Keratinocyte (primary cell): Measurements from ENCODE around the gene ZFP42. TPM values are rescaled to one million over a fixed set of nuclear protein-coding genes. Genes with fewer than 3 reads are reported as not detected.
"Not testable (repeated sequence)": the region's sequence is repeated elsewhere in the genome, so short reads cannot be mapped to it uniquely, and the experiment has no call there.

Source experiments
- DNase-seq: peaks from one replicate; pipeline ENCODE4 v3.0.0-alpha.2; 2011; ENCODE audit warnings: low read depth, missing footprints, low spot score
- FAIRE-seq: peaks from 2 replicates; lab custom pipeline; 2011; peaks lifted over from hg19 to GRCh38; lab: Jason Lieb, UNC
- H2AFZ ChIP-seq: 2 replicates; pipeline ENCODE4 v1.6.0; 2012; ENCODE audit warnings: low read length, control low read depth, inconsistent platforms; ENCODE audit not compliant: control insufficient read depth
- H3K27ac ChIP-seq: 2 replicates; pipeline ENCODE4 v1.5.1; 2011; ENCODE audit warnings: low read length; ENCODE audit not compliant: control insufficient read depth, insufficient read depth
- H3K27me3 ChIP-seq: 3 replicates; pipeline ENCODE4 v1.6.0; 2011; ENCODE audit warnings: low read length; ENCODE audit not compliant: control insufficient read depth, insufficient read depth; ENCODE audit errors: extremely low read depth
- H3K36me3 ChIP-seq, 2 experiments: 2 replicates in 1 of 2; 3 replicates in 1 of 2; pipeline ENCODE4 v1.5.1; 2011; ENCODE audit warnings: low read length in 2 of 2, mild to moderate bottlenecking in 1 of 2; ENCODE audit not compliant: control insufficient read depth in 2 of 2, insufficient read depth in 2 of 2; ENCODE audit errors: extremely low read depth in 1 of 2
- H3K4me1 ChIP-seq: 3 replicates; pipeline ENCODE4 v1.5.1; 2011; ENCODE audit warnings: low read length; ENCODE audit not compliant: control insufficient read depth, insufficient read depth; ENCODE audit errors: extremely low read depth
- H3K4me2 ChIP-seq: 3 replicates; pipeline ENCODE4 v1.6.0; 2011; ENCODE audit warnings: low read depth, low read length; ENCODE audit not compliant: control insufficient read depth, insufficient read depth; ENCODE audit errors: extremely low read depth
- H3K4me3 ChIP-seq, 3 experiments: fragments of 200-600 bp in 1 of 3; sonication (generic) in 1 of 3; 2 replicates in 2 of 3; 3 replicates in 1 of 3; pipeline ENCODE4 v1.5.1; 2011 to 2016; ENCODE audit warnings: low read length in 3 of 3, mild to moderate bottlenecking in 3 of 3, control low read depth in 2 of 3, inconsistent platforms in 1 of 3, low read depth in 1 of 3, mixed read lengths in 1 of 3, mixed run types in 1 of 3, moderate library complexity in 1 of 3; ENCODE audit not compliant: control insufficient read depth in 2 of 3, insufficient read depth in 2 of 3; ENCODE audit errors: extremely low read depth in 1 of 3
- H3K79me2 ChIP-seq: 2 replicates; pipeline ENCODE4 v1.6.0; 2012; ENCODE audit warnings: low read length; ENCODE audit not compliant: control insufficient read depth, insufficient read depth
- H3K9ac ChIP-seq: 3 replicates; pipeline ENCODE4 v1.6.0; 2011; ENCODE audit warnings: low read length; ENCODE audit not compliant: control insufficient read depth, insufficient read depth; ENCODE audit errors: extremely low read depth
- H3K9me1 ChIP-seq: 3 replicates; pipeline ENCODE4 v1.6.0; 2011; ENCODE audit warnings: low read length; ENCODE audit not compliant: control insufficient read depth, insufficient read depth; ENCODE audit errors: extremely low read depth
- H3K9me3 ChIP-seq: 2 replicates; pipeline ENCODE4 v1.5.1; 2012; ENCODE audit warnings: low read depth, low read length; ENCODE audit not compliant: control insufficient read depth
- H4K20me1 ChIP-seq: 3 replicates; pipeline ENCODE4 v1.6.0; 2011; ENCODE audit warnings: low read length; ENCODE audit not compliant: control insufficient read depth, insufficient read depth; ENCODE audit errors: extremely low read depth
- EZH2 ChIP-seq: IDR thresholded peaks from one replicate; pipeline ENCODE4 v1.6.1; 2012; ENCODE audit warnings: inconsistent platforms, mild to moderate bottlenecking, low read length, moderate library complexity
- dilution Hi-C: fragments of 300-500 bp; cut with MboI; formaldehyde crosslinking; loops from one replicate; pipeline ENCODE4 v1.7.0; 2020; ENCODE audit warnings: low sequenced_read_pairs; ENCODE audit not compliant: extremely low pct_ligation_motif_present
- polyA plus RNA-seq, 5 experiments: library from polyadenylated mRNA; depleted of rRNA in 3 of 5; stranded (reverse) in 3 of 5; stranded (forward) in 1 of 5; unstranded in 1 of 5; fragments of >200 nt; gene quantifications; 1 replicate in 1 of 5; 2 replicates in 3 of 5; 3 replicates in 1 of 5; pipeline versions ENCODE4 v1.2.1 to v1.2.3, GENCODE V29; 2011 to 2012; ENCODE audit warnings: missing spikeins in 2 of 5, low read depth in 1 of 5, low replicate concordance in 1 of 5
- TF ChIP-seq, protein P1 (sequence below), 3 experiments: IDR thresholded peaks in 1 of 3; conservative IDR thresholded peaks in 1 of 3; optimal IDR thresholded peaks in 1 of 3; 2 replicates in 2 of 3; 3 replicates in 1 of 3; pipeline versions ENCODE3 to v1.5.1; 2011; ENCODE audit warnings: low read length in 3 of 3, mild to moderate bottlenecking in 3 of 3, moderate library complexity in 2 of 3, control low read depth in 1 of 3, inconsistent platforms in 1 of 3; ENCODE audit not compliant: insufficient read depth in 2 of 3; ENCODE audit errors: extremely low read depth in 1 of 3

ZFP42 gene
- polyA plus RNA-seq, 1 donor (not counting 4 experiments of a cell fraction or from before 2014, with no cell fraction given) = 3.1 TPM

DNA sequence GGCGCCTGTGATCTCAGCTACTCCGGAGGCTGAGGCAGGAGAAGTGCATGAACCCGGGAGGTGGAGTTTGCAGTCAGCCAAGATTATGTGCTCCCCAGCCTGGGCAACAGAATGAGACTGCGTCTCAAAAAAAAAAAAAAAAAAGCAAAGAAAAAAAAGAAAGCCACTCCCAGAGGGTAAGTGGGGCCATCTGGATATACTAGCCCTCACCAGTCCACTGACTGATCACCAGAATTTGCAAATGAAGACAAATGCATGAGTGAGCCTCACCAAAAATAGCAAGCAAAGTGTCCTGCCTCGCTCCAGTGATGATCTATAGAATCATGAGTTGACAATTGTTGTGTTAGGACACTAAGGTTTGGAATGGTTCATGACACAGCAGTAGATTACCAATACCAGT, 47.6 kb downstream of the ZFP42 start:
- no peak overlapping the region for H3K27ac ChIP-seq
- H3K79me2 ChIP-seq = no peaks in the 10 kb centered on the region
- H3K27me3 ChIP-seq = no peaks in the 10 kb centered on the region
- no peak overlapping the region for H3K4me2 ChIP-seq
- no peaks in the 10 kb centered on the region for H3K9me3 ChIP-seq
- no peak for DNase-seq
- H2AFZ ChIP-seq = no peak overlapping the region
- H3K4me1 ChIP-seq = no peaks in the 10 kb centered on the region
- TF ChIP-seq, protein P1, sequence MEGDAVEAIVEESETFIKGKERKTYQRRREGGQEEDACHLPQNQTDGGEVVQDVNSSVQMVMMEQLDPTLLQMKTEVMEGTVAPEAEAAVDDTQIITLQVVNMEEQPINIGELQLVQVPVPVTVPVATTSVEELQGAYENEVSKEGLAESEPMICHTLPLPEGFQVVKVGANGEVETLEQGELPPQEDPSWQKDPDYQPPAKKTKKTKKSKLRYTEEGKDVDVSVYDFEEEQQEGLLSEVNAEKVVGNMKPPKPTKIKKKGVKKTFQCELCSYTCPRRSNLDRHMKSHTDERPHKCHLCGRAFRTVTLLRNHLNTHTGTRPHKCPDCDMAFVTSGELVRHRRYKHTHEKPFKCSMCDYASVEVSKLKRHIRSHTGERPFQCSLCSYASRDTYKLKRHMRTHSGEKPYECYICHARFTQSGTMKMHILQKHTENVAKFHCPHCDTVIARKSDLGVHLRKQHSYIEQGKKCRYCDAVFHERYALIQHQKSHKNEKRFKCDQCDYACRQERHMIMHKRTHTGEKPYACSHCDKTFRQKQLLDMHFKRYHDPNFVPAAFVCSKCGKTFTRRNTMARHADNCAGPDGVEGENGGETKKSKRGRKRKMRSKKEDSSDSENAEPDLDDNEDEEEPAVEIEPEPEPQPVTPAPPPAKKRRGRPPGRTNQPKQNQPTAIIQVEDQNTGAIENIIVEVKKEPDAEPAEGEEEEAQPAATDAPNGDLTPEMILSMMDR (optimal IDR thresholded peaks at IDR 0.05 in 1 of 3, IDR thresholded peaks at IDR 0.05 in 1 of 3, conservative IDR thresholded peaks at IDR 0.05 in 1 of 3; ENCODE audit: extremely low read depth in 1 of 3, insufficient read depth in 2 of 3, low read length in 3 of 3) = no peak
- TF ChIP-seq EZH2 = no peak
- no peak overlapping the region for H3K4me3 ChIP-seq
- FAIRE-seq = no peak
- H4K20me1 ChIP-seq = no peaks in the 10 kb centered on the region
- dilution Hi-C loops = no loop called here
- H3K9ac ChIP-seq = no peak overlapping the region
- H3K9me1 ChIP-seq = no peaks in the 10 kb centered on the region
- H3K36me3 ChIP-seq = no peaks in the 10 kb centered on the region

DNA sequence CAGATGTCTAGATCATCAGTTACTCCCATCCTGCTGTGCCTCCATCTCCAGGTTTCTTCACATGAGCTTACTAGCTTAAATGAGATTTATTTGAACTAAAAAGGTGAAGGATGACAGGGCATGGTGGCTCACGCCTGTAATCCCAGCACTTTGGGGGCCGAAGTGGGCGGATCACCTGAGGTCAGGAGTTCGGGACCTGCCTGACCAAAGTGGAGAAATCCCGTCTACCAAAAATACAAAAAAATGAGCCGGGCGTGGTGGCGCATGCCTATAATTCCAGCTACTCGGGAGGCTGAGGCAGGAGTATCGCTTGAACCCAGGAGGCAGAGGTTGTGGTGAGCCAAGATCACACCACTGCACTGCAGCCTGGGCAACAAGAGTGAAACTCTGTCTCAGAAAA, 49.9 kb downstream of the ZFP42 start:
- H3K36me3 ChIP-seq, H3K9ac ChIP-seq, H3K9me3 ChIP-seq, H3K4me1 ChIP-seq, H3K9me1 ChIP-seq, H4K20me1 ChIP-seq, H2AFZ ChIP-seq, H3K4me3 ChIP-seq, dilution Hi-C loops, DNase-seq, H3K4me2 ChIP-seq, H3K27ac ChIP-seq, H3K27me3 ChIP-seq, FAIRE-seq, H3K79me2 ChIP-seq: not testable (repeated sequence)

DNA sequence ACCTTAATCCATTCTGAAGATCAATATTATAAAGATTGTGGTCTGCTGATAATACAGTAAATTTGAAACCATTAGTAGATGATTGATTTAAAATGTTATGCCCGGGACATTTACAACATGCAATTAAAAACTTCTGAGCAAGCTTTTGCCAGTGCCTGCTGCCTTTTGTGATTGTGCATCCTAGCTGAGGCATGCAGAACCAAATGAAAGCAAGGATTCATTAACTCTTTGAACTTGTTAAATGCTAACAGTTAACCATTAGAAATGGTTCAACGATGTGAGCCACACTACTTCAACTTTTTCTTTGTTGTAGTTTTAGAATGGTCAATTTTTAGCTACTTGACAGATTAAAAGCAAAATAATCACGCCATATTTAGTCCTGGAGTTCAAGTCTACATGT, 51.1 kb downstream of the ZFP42 start:
- no peaks in the 10 kb centered on the region for H3K27me3 ChIP-seq
- H3K9me1 ChIP-seq = no peaks in the 10 kb centered on the region
- no peaks in the 10 kb centered on the region for H3K9me3 ChIP-seq
- dilution Hi-C loops = no loop called here
- H3K79me2 ChIP-seq = no peaks in the 10 kb centered on the region
- TF ChIP-seq, protein P1 (optimal IDR thresholded peaks at IDR 0.05 in 1 of 3, IDR thresholded peaks at IDR 0.05 in 1 of 3, conservative IDR thresholded peaks at IDR 0.05 in 1 of 3; ENCODE audit: extremely low read depth in 1 of 3, insufficient read depth in 2 of 3, low read length in 3 of 3) = no peak
- no peak for TF ChIP-seq EZH2
- H3K36me3 ChIP-seq = no peaks in the 10 kb centered on the region
- no peak overlapping the region for H3K27ac ChIP-seq
- no peak overlapping the region for H3K4me3 ChIP-seq
- no peak overlapping the region for H3K4me2 ChIP-seq
- H3K4me1 ChIP-seq = no peaks in the 10 kb centered on the region
- DNase-seq (no peak), FAIRE-seq (no peak)
- H2AFZ ChIP-seq = no peak overlapping the region
- H4K20me1 ChIP-seq = no peaks in the 10 kb centered on the region
- no peak overlapping the region for H3K9ac ChIP-seq
